ENCODE measurements around the gene METTL6.

DNA sequence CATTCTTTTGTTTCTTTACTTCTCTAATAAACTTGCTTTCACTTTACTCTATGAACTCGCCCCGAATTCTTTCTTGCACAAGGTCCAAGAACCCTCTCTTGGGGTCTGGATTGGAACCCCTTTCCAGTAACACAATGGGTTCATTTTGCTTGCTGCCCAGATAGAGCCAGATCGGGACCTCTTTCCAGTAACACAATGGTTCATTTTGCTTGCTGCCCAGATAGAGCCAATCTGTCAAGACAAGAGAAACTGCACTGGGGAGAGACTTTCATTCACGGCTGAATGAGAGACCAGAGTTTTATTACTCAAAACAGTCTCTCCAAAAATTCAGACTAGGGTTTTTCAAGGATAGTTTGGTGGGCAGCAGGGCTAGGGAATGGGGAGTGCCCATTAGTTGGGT, 25.4 kb downstream of the METTL6 start:
- no peak for TF ChIP-seq EP300 (IDR thresholded peaks at IDR 0.05)
- TF ChIP-seq, protein P1, sequence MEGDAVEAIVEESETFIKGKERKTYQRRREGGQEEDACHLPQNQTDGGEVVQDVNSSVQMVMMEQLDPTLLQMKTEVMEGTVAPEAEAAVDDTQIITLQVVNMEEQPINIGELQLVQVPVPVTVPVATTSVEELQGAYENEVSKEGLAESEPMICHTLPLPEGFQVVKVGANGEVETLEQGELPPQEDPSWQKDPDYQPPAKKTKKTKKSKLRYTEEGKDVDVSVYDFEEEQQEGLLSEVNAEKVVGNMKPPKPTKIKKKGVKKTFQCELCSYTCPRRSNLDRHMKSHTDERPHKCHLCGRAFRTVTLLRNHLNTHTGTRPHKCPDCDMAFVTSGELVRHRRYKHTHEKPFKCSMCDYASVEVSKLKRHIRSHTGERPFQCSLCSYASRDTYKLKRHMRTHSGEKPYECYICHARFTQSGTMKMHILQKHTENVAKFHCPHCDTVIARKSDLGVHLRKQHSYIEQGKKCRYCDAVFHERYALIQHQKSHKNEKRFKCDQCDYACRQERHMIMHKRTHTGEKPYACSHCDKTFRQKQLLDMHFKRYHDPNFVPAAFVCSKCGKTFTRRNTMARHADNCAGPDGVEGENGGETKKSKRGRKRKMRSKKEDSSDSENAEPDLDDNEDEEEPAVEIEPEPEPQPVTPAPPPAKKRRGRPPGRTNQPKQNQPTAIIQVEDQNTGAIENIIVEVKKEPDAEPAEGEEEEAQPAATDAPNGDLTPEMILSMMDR (IDR thresholded peaks at IDR 0.05) = no peak

Measured in suprapubic skin (tissue), 3 donors.